IPS-11a (cell line): Measurements from ENCODE around the gene GRIK4.

Experiments
- H3K4me3 ChIP-seq: one replicate; pipeline ENCODE4 v1.5.1; 2013; ENCODE audit warnings: low read depth, low read length, control low read depth

The GRIK4 gene

DNA sequence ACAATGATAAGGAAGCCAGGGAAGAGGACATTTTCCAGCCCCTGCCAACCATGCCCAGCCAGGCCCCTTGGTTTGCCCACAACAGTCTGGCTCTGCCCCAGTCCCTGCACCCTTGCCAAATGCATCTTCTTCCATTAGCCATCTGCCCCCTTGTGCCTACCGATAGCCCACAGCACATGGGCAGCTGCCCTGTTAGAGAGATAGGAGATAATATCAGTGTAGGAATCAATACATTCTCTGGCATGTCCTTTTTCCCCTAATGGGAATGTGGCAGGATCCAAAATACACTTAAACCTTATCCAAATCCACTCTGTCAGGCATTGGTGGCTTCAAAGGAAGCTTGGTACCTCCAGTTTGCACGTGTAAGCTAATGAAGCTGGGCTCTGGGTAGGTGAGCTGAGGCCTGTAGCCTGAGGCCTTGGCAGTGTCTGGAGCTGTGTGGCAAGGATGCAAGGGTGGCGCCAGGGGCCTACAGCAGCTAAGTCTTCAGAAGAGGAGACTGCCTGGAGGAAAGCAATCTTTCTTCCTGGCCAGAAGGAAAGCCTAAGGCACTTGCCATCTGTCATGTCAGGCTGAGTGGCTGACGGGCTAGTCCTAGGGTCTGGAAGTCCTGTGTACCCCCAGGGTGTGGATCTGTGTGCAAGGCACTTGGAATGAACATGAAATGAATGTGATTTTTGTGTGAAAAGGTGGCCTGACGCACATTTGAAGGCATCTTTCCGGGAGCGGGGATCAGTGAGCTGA is 348.2 kb downstream of the GRIK4 start:
- no peak overlapping the region for H3K4me3 ChIP-seq

DNA sequence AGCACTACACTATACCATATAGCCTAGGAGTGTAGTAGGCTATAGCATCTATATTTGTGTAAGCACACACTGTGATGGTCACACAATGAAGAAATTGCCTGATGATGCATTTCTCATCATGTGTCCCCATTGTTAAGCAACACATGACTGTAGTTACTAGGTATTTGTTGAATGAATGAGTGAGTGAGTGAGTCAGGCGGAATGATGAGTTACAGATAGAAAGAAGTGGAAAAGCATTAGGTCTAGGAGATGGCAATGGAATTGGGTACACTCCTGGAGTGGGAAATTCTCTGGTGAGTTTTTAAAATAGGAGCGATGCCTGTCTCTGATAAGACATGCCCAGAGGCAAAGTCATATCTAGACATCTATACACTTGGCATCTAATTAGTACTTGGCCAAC is 351.8 kb downstream of the GRIK4 start:
- H3K4me3 ChIP-seq: no peak overlapping the region

DNA sequence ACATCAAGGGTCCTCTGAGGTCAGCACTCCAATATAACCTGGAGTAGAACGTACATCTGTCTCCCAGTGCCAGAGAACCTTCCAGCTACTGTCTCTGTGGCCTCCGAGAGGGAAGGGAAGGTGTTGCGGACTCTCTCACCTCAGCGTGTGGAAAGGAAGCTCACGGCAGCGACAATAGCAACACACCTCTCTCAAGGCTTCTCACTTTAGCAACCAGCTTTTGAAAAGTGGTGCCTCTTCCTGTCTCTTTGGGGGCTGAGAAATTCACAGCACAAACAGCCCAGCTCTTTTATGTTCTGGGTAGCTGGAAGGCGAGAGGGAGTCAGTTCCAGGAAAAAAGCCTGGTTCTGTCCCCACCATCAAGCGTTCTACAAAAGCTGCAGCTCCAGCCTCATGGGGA is 355.5 kb downstream of the GRIK4 start:
- no peak overlapping the region for H3K4me3 ChIP-seq

DNA sequence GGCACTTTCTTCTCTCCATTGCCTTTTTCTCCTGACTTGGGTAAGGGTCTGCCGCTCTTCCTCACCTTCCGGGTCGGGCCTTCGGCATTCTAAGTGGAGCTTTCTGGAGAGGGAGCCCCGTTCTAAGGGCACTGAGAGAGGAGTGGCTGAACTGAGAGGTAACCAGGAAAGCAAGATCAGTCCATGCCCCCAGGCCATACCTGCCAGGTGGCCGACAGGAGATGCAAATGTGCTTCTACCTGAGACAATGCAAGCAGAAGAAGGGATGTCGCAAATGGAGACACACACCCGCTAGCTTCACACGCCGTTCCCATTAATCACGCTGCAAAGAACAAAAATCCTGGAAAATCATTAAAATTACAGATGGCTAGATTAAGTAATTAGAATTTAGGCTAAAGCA is 356.0 kb downstream of the GRIK4 start:
- no peak overlapping the region for H3K4me3 ChIP-seq

DNA sequence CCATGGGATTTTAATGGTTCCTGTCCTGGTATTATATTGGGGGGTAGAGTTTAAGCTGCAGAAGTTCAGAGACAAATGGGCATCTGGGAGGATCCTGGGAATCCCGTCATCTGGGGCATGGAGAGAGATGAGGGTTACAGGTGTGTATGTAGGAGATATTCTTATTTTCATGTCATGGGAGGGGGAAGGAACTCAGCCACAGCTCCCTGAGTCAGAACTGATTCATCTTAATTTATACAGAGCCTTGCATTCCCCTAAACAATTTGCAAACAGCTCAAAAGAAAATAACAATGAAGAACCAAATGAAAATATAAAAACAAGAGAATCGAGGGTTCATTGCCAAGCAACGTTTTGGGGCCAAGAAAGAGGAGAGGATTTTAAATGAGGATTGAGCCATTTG is 356.4 kb downstream of the GRIK4 start:
- no peak overlapping the region for H3K4me3 ChIP-seq

DNA sequence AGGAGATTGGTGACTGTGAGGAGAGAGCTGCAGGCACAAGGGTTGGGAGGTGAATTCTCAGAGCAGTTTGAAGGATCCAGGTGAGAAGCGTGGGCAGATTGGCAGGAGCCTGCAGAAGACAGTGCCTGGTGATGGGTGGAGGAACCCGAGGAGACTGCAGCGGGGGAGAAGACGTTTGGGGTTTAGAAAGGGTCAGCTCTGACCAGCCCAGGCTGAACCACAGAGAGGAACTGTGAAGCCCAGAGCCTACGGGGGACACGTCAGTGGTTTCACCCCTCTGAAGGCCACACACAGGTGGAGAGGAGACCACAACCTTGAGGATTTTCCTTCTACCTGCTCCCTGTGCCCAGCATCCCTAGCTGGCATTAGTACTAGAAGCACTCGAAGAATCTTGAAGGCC is 357.5 kb downstream of the GRIK4 start:
- no peak overlapping the region for H3K4me3 ChIP-seq

DNA sequence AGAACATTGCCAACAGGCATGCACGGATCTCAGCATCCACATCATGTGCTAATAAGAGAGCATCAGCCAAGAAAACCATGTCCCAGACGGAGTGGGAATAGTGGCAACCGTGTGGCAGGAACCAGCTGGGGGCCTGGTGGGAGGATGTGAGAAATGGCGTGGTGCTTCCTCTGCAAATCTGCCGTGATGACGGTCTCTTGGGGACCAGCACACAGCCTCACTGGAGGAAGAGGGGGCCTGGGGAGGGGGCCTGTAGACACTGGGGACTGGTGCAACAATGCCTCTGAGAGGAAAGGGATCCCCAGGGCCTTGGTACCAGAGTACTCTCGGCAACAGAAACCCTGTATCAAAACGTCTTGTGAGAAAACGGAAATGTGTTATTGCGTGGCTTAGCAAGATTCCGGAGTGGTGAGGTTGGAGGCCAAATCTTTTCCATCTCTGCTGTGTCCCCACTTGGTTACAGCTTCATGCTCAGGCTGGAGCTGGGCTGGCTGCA is 358.0 kb downstream of the GRIK4 start:
- H3K4me3 ChIP-seq: no peak overlapping the region

DNA sequence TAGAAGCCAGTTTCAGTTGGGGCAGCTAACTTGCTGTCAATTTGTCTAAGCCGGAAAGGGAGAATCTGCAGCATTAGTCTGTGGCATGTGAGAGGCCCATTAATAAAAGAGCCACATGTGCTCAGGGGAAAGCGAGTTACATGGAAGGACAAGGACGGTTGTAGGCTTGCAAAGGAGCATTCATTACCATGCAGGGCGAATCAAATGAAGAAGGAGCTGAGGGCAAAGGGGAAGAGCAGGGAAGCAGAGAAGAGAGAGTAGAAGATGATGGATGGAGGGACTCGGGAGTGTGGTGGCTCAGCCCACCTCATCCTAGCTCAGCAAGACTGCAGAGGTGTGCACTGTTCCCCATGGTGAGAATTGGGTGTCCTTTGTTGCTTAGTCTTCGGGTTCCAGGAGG is 359.6 kb downstream of the GRIK4 start:
- no peak overlapping the region for H3K4me3 ChIP-seq

DNA sequence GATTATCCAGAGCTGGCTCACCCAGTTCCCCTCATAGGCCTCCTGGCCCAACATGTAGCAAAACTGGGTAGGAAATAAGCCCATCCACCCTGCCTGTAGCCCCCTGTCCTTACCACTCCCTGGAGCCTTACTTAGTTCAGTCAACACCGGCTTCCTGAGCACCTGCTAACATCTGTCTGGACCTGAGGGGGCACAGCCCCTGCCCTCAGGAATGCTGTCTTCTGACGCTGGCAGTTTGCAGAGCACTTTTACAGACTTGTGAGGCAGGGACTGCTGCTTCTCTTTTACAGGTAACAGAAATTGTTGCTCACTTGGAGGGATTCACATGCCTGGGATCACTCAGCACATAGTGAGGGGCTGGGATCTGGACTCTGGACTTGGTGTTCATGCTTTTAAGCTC is 360.4 kb downstream of the GRIK4 start:
- H3K4me3 ChIP-seq: no peak overlapping the region

DNA sequence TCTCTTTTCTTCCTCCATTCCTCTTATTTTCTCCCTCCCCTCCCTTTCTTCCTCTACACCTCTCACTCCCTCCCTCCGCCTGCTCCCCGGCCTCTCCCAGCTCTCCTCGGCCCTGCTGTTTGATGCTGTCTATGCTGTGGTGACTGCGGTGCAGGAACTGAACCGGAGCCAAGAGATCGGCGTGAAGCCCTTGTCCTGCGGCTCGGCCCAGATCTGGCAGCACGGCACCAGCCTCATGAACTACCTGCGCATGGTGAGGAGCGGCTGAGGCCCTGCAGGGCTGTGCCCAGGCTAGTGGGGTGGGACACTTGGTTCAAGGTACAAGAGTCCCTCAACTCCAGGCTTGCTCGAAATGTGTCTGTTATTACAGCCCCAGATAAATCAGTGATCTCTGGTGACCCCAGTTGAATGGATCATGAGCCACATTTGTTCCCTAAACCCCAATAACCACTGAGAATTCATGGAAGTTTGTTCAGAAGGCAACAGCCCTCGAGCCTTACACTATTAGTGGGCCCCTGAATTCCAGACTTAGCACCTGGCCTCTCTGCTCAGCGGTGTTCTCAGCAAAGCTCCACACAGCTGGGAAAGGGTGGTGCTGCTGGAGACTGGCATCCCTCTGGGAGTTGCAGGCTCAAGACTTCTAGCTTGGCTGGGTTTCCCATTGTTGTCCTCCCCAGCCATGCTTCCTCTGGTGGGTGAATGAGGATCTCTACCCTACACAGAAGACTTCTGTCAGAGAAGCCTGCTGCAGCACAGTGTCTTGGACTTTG is 362.6 kb downstream of the GRIK4 start:
- no peak overlapping the region for H3K4me3 ChIP-seq

DNA sequence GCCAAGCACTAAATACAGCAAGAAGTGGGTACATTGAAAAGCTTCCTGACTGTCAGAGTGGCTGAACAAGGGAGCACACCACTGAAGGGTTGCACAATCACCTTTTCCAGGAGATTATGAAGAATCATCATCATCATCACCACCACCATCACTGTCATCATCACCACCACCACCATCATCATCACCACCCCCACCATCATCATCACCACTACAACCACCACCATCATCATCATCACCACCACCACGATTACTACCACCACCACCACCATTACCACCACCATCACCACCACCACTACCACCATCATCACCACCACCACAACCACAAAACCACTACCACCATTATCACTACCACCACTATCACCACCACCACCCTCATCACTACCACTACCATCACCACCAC is 364.4 kb downstream of the GRIK4 start:
- no peak overlapping the region for H3K4me3 ChIP-seq

DNA sequence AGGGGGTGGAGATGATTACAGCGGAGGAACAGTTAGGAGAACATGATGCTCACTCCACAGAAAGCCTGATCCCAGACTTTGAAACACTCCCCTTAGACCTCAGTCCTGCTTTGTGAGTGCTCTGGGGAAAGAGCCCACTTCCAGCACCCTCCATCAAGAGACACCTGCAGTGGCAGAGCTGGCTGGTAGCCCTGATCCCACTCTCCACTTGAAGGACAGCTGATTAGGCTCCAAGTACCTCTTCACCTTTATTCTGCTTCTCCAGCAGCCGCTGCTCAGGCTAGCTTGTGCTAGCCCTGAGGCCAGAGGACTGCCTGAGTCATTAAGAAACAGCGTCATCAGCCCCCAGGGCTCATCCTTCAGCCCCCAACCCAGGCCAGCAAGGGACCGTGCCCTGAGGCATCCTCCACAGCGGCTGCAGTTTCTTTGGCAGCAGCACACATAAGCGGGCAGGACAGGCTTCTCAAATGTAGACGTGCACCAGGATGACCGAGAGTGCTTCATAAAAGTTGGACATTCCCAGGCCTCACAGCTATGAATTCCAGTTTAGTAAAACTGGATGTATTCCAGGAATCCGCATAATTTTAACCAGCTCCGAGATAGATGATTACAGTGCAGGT is 366.3 kb downstream of the GRIK4 start:
- H3K4me3 ChIP-seq: no peak overlapping the region

DNA sequence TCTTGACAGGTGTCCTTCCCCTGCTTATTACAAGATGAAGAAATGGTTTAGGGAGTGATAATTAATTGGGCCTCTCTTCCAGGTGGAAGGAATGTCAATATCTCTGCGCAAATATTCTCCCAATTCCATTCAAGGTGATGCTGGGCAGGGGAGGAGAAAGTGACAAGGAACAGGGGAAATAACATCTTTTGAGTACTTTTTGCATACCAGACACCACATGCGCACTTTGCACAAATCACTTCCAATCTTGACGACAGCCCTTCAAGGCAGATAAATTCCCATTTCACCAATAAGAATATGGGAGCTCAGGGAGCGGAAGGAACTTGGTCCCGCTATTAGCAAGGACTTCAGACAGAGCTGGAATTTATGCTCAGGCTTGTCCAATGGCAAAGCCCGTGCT is 367.2 kb downstream of the GRIK4 start:
- no peak overlapping the region for H3K4me3 ChIP-seq

DNA sequence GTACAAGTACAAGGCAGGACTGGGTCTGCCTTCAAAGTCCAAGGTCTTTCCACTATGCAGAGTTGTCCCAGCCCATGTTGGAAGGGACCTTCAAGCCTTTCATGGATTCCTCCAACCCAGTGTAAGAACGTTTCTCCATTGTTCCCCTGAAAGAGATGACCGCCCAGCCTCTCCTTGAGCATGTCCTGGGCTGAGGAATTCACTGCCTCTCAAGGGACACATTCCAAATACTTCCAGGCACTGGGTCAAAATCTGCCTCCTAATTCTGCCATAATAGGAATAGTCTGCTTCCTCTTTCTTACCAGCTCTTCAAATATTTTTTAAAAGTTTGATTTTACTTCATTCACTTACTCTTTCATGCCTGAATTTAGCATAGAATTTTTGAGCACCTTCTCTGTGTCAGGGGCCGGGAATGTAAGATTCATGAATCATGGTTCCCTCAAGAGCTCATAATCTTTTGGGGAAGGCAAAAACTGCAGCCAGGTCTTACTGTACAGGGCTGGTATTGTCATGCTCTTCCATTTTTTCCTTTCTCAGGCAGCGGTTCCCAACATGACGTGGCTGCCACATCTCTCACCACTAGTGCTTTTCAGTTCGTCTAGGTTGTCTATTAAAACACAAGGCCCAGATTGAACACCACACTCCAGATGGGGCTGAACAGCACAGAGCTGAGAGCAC is 369.1 kb downstream of the GRIK4 start:
- no peak overlapping the region for H3K4me3 ChIP-seq

DNA sequence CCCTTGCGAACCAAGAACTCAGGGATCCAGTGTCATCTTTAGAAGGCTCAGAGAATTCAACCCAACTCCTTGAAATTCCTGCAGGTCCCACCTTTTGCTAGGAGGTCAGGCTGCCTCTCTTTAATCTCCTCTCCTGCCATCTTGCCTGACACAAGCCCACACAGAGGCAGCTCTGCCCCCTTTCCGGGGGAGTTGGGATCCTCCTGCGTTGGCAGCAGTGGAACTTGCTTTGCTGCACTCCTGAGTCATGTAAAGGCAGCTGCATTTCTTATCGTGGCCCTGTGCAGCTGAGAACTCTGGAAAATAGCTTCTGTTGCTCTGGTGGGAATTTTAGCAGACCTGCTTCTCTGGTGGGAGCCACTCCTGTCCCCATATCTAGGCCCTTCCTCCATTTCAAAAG is 370.0 kb downstream of the GRIK4 start:
- H3K4me3 ChIP-seq: no peak overlapping the region

DNA sequence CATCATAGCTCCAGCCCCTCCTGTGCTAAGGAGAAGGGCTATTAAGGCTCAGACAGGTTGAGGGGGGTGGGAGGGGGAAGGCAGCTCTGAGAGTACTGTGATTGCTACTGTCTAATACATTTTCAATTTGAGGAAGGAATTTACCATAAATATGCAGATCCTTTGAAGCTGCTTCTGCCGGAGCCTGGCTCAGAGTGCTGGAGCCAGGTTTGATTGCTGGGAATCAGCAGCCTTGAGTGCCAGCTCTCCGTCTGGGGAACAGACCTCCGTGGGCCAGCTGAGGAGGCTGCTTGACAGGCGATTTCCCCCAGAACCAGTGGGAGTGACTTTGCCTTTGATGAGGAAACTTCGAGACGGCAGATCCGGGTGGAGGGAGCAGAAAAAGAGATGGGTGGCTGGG is 370.6 kb downstream of the GRIK4 start:
- no peak overlapping the region for H3K4me3 ChIP-seq

DNA sequence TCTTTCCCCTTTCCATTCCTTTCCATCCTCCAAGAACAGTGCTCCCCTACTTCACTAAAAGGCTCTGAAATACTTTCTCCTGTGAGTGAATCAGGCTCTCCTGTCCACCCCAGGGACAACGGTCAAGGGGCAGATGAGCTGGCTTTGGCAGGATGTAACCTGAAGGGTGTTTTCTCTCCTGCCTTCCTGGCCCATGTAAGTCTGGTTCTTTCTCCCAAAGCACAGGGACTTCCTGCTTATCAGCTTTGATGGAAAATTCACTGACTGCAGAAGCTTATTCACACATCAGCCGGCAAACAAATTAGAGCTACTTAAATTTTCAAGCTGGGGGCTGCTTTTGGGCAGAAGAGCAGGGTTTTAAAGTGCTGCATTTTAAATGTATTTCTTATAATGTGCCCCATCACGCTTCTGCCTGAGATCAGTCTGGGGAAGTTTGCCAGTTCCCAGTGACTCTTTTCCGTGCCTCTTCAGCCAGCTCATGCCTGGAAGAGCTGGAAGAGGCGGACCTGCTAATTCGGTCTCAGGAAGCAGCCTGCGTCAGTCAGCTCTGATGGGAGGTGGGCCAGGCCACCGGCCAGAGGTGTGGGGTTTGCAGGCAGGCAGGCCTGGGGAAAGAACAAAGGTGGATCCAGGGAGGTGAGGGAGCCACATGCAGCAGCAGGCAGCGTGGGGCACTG is 372.0 kb downstream of the GRIK4 start:
- H3K4me3 ChIP-seq: no peak overlapping the region

DNA sequence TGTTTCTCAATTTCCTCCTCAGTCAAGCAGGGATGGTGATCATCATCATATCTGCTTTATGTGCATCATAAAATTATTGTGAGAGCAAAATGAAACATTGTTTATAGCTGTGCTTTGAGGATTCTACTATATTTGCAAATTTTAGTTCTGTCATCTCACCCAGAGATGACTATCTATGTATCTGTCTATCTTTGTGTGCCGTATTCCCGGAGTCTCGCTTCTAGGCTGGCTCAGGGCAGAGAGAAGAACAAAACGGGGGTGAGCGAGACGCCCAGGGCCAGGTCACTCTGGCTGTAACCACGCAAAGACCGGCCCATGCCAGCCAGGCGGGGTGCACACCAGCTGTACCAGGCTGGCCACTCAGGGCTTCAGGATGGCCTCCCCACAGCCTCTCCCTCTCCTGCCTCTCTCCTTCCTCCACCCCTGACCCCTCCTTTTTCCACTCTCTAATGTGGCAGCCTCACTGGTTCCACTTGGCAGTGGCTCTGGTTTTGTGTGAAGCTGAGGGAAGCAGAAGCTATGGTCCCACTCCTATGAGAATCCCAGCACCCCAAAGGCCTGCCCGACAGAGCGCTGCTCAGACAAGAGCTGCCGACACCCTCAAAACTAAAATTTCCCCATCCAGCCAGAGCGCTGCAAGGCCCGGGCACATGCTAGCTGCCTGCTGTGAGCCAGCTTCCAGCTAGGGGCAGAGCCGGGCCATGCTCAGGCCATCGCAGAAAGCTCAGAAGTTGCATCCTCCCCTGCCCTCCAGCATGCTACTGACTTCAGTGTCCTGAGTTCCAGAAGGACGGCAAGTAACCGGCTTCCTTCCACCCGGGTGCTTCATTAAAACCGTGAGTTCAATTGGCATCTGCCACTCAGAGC is 372.8 kb downstream of the GRIK4 start:
- no peak overlapping the region for H3K4me3 ChIP-seq

DNA sequence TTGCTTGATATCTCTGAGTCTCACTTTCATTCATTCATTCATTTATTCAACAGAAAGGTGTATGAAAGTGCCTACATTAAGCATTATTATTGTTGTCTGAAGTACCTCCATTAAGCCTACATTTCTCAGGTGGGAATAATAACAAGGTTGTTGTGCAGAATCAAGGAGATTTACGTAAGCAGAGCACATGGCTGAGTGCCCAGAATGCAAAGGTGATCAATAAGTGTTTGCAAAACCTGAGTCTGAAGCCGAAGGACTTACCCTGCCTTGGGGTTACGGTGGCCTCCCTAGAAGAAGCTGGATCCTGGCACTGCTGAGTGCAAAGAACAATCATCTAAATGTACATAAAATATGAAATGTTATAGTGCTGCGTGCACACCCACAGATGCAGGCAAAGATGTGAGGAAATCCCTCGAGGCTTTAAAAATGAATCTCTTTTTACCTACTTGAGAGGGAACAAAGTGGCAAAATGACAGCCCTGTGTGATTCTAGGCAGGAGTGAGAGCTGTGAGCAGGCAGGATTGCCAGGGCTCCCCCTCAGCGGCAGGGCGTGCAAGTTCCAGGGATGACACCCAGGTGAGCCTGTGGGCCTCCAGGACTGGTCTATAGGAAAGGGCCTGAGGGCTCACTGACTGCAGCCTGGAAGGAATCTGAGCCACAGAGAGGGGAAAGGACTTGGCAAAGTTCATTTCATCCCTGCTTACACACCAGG is 379.2 kb downstream of the GRIK4 start:
- no peak overlapping the region for H3K4me3 ChIP-seq
